ENCODE data around the gene BRICD5. TPM values are rescaled to one million over a fixed set of nuclear protein-coding genes. Genes with fewer than 3 reads are reported as not detected.

Gene BRICD5
- total and polyA plus RNA-seq, 7 donors, result 1.8 to 21.3 (median 4.8) TPM; not detected in 2

GRCh38 chr16:2235695-2236336 lies 25.2 kb upstream of the BRICD5 start:
- H3K9me3 ChIP-seq, result no peaks in the 10 kb centered on the region
- H3K27me3 ChIP-seq, result peaks cover 17 to 53% (median 26%) of the 10 kb centered on the region in 3 donors
- H3K4me1 ChIP-seq, result peaks cover 0 to 27% (median 24%) of the 10 kb centered on the region in 4 donors
- no peak overlapping the region for H3K4me3 ChIP-seq
- DNase-seq, result no peak
- no peak overlapping the region for H3K27ac ChIP-seq
- intact Hi-C loops (cut with DNase I), result no loop called here
- WGBS, 2 donors, result 16 to 74% methylated on average over 19 of the region's 19 CpGs
- H3K36me3 ChIP-seq, result peaks cover 45 to 62% (median 48%) of the 10 kb centered on the region in 4 donors
- TF ChIP-seq POLR2AphosphoS5 (IDR thresholded peaks at IDR 0.05) (no peak), POLR2A (IDR thresholded peaks at IDR 0.05) (no peak), CTCF (IDR thresholded peaks at IDR 0.05) (no peak), EP300 (IDR thresholded peaks at IDR 0.05) (no peak)

GRCh38 chr16:2235234-2235651 lies 24.6 kb upstream of the BRICD5 start:
- Histone ChIP-seq H3K4me3 (no peak overlapping the region), H3K27ac (no peak overlapping the region), H3K4me1 (peaks cover 0 to 27% (median 24%) of the 10 kb centered on the region in 4 donors), H3K9me3 (no peaks in the 10 kb centered on the region), H3K36me3 (peaks cover 48 to 63% (median 52%) of the 10 kb centered on the region in 4 donors), H3K27me3 (peaks cover 17 to 53% (median 26%) of the 10 kb centered on the region in 3 donors)
- 87 to 94% methylated on average over 28 of the region's 28 CpGs for WGBS, 2 donors
- intact Hi-C loops (cut with DNase I), result no loop called here
- TF ChIP-seq POLR2AphosphoS5 (IDR thresholded peaks at IDR 0.05), result no peak
- no peak for DNase-seq

DNA sequence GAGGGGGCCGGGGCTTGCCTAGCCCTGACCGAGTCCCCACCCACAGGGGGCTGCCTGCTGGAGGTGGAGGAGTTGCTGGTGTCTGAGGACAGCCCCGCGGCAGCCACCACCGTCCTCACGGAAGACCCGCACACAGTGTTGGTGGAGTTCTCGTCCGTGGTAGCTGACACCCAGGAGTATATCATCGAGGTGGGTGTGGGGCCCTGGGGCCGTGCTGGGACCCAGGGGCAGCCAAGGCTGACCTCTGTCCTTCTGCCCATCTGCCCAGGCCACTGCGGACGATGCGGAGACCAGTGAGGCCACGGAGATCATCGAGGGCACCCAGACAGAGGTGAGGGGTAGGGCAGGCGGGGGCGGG lies 24.1 kb upstream of the BRICD5 start:
- 92 to 93% methylated on average over 18 of the region's 18 CpGs for WGBS, 2 donors
- no peak for TF ChIP-seq POLR2AphosphoS5 (IDR thresholded peaks at IDR 0.05)
- TF ChIP-seq CTCF (IDR thresholded peaks at IDR 0.05), result no peak
- TF ChIP-seq POLR2A (IDR thresholded peaks at IDR 0.05), result no peak
- TF ChIP-seq EP300 (IDR thresholded peaks at IDR 0.05), result no peak
- H3K36me3 ChIP-seq, result peaks cover 49 to 63% (median 56%) of the 10 kb centered on the region in 4 donors

DNA sequence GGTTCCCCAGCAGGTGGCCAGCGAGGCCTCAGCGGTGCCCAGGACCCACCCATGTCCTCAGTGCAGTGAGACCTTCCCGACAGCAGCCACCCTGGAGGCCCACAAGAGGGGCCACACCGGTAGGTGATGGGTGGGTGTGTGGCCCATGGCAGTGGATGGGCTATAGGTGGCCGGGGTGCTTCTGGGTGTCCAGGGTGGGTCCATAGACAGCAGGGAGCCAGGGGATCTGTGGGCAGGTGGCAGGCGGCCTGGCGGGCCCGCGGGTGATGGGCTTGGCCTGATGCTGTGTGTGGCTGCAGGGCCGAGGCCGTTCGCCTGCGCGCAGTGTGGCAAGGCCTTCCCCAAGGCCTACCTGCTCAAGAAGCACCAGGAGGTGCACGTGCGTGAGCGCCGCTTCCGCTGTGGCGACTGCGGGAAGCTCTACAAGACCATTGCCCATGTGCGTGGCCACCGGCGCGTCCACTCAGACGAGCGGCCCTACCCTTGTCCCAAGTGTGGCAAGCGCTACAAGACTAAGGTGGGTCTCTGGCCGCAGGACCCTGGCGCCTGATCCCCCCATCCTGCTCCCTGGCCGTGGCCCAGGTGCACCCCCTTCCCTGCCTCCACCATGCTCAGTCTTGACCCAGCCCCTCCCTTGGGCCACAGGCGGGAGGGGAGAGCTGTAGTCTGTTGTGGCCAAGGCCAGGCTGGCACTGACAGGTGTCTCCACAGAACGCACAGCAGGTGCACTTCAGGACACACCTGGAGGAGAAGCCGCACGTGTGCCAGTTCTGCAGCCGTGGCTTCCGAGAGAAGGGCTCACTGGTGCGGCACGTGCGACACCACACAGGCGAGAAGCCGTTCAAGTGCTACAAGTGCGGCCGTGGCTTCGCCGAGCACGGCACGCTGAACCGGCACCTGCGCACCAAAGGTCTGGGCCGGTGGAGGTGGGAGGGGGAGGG lies 23.5 kb upstream of the BRICD5 start:
- Histone ChIP-seq H3K9me3 (no peaks in the 10 kb centered on the region), H3K4me3 (no peak overlapping the region), H3K27me3 (peaks cover 17 to 53% (median 26%) of the 10 kb centered on the region in 3 donors), H3K36me3 (peaks cover 55 to 68% (median 63%) of the 10 kb centered on the region in 4 donors), H3K27ac (no peak overlapping the region), H3K4me1 (peaks cover 0 to 27% (median 24%) of the 10 kb centered on the region in 4 donors)
- intact Hi-C loops (cut with DNase I), result no loop called here
- DNase-seq, result no peak
- TF ChIP-seq POLR2A (IDR thresholded peaks at IDR 0.05), result no peak
- TF ChIP-seq POLR2AphosphoS5 (IDR thresholded peaks at IDR 0.05), result no peak
- TF ChIP-seq CTCF (IDR thresholded peaks at IDR 0.05), result no peak
- TF ChIP-seq EP300 (IDR thresholded peaks at IDR 0.05), result no peak
- 82 to 92% methylated on average over 51 of the region's 51 CpGs for WGBS, 2 donors

More for the DNA sequence above, 24.1 kb upstream of the BRICD5 start:
- Histone ChIP-seq H3K4me1 (peaks cover 0 to 27% (median 24%) of the 10 kb centered on the region in 4 donors), H3K9me3 (no peaks in the 10 kb centered on the region), H3K4me3 (no peak overlapping the region), H3K27ac (no peak overlapping the region), H3K27me3 (peaks cover 17 to 53% (median 26%) of the 10 kb centered on the region in 3 donors)
- DNase-seq, result no peak
- intact Hi-C loops (cut with DNase I), result no loop called here

All from sigmoid colon (tissue), 7 donors.